Stimulated activated CD4-positive, alpha-beta T cell treated with anti-CD3 and anti-CD28 coated beads, Interleukin-4, amount 100 ng/mL, for 24 hours (primary cell): ENCODE measurements around the gene RGL4.

ENCODE experiments used
- DNase-seq: peaks from one replicate; pipeline ENCODE4 v3.0.0-alpha.2; 2020

The RGL4 gene

GRCh38 chr22:23681026-23681809 is 9.6 kb upstream of the RGL4 start:
- DNase-seq, result no peak

GRCh38 chr22:23682077-23682476 is 8.7 kb upstream of the RGL4 start:
- DNase-seq, result no peak

- no peak for DNase-seq
Measured at GRCh38 chr22:23682827-23683355, 7.9 kb upstream of the RGL4 start.

GRCh38 chr22:23683545-23683944 is 7.3 kb upstream of the RGL4 start:
- DNase-seq, result no peak

- DNase-seq, result no peak
Measured at GRCh38 chr22:23684026-23684425, 6.8 kb upstream of the RGL4 start.

- DNase-seq, result no peak
Measured at GRCh38 chr22:23684561-23685031, 6.2 kb upstream of the RGL4 start.

GRCh38 chr22:23685205-23685784 is 5.5 kb upstream of the RGL4 start:
- DNase-seq, result no peak

- no peak for DNase-seq
Measured at GRCh38 chr22:23686416-23687024, 4.3 kb upstream of the RGL4 start.

GRCh38 chr22:23688121-23688520 is 2.7 kb upstream of the RGL4 start:
- DNase-seq, result no peak

GRCh38 chr22:23688571-23688970 is 2.2 kb upstream of the RGL4 start:
- no peak for DNase-seq

- no peak for DNase-seq
Measured at GRCh38 chr22:23689414-23689813, 1.4 kb upstream of the RGL4 start.

- no peak for DNase-seq
Measured at GRCh38 chr22:23691748-23692423, 1.1 kb downstream of the RGL4 start.

GRCh38 chr22:23692598-23693291 is 1.9 kb downstream of the RGL4 start:
- no peak for DNase-seq

- no peak for DNase-seq
Measured at GRCh38 chr22:23693979-23694680, 3.3 kb downstream of the RGL4 start.

GRCh38 chr22:23695141-23695540 is 4.3 kb downstream of the RGL4 start:
- no peak for DNase-seq

- no peak for DNase-seq
Measured at GRCh38 chr22:23695571-23696325, 4.9 kb downstream of the RGL4 start.

GRCh38 chr22:23696326-23696851 is 5.6 kb downstream of the RGL4 start:
- DNase-seq, result peak; percentile 80

GRCh38 chr22:23697031-23697970 is 6.5 kb downstream of the RGL4 start:
- DNase-seq, result no peak

- no peak for DNase-seq
Measured at GRCh38 chr22:23698094-23698493, 7.3 kb downstream of the RGL4 start.
